GM18870 (cell line): ENCODE data around the gene OR51S1.
"Not testable (repeated sequence)": the region's sequence is repeated elsewhere in the genome, so short reads cannot be mapped to it uniquely, and the experiment has no call there.

ENCODE experiments used
- ATAC-seq: cut with Tn5 transposase; IDR thresholded peaks from one replicate; pipeline ENCODE4 v1.9.1; 2021; ENCODE audit warnings: moderate library complexity; ENCODE audit not compliant: unreplicated experiment

Gene OR51S1

DNA sequence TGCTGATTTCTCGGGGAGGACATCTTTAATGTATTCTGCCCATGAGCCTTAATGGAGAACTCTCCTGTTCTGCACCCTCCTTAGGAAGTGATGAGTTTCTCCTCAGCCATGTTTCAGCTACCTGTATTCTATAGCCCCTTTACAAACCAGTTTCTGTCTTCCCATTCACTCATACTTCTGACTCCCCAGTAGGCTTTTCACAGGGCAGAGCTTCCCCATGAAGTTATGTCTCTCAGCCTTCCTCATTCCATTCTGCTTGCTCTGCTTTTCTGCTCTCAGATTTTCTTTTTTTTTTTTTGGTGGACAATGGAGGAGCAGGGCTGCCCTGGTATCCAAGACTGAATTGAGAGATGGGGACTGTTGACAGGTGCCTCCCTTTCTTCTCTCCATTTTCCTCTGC is 40.5 kb downstream of the OR51S1 start:
- no peak for ATAC-seq

GRCh38 chr11:4804280-4804679 is 44.7 kb downstream of the OR51S1 start, which contains the start of gene OR52R1:
TSS of gene OR52R1 (minus strand) at chr11:4804380. CDS start at chr11:4804380, 0 bp downstream.
- no peak for ATAC-seq

DNA sequence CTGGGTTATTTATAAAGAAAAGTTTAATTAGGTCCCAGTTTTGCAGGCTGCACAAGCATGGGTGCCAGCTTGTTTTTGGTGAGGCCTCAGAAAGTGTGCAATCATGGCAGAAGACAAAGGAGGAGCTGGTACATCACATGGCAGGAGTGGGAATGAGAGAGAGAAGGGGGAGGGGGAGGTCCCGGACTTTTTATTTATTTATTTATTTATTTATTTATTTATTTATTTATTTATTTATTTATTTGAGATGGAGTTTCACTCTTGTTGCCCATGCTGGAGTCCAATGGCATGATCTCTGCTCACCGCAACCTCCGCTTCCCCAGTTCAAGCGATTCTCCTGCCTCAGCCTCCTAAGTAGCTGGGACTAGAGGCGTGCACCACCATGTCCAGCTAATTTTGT is 47.7 kb downstream of the OR51S1 start:
- not testable (repeated sequence) for ATAC-seq

GRCh38 chr11:4798427-4799183 is 50.4 kb downstream of the OR51S1 start:
- no peak for ATAC-seq
